Endothelial cell of umbilical vein (primary cell): ENCODE measurements around the gene TRPC1. TPM values are rescaled to one million over a fixed set of nuclear protein-coding genes. Genes with fewer than 3 reads are reported as not detected.

Experiments
- BruUV-seq: library from RNA; stranded (reverse); fragments of 400-500 nt; replicated peaks from 2 replicates; lab custom pipeline; 2021; lab: Mats Ljungman, UMichigan
- CTCF ChIA-PET: fragments of 300-600, 350-600 bp; sonication (Branson Sonifier 250); formaldehyde crosslinking; loops from one replicate; lab custom pipeline; 2021; ENCODE audit warnings: antibody characterized with exemption, inconsistent platforms; lab: Charles Lee
- POLR2A ChIA-PET: fragments of 300-600, 350-600 bp; sonication (Branson Sonifier 250); formaldehyde crosslinking; loops from one replicate; lab custom pipeline; 2021; ENCODE audit warnings: antibody characterized with exemption, inconsistent platforms; lab: Charles Lee
- DNase-seq: peaks from one replicate; pipeline ENCODE4 v3.0.0-alpha.2; 2011; ENCODE audit warnings: low read depth, low spot score
- FAIRE-seq: peaks from 2 replicates; lab custom pipeline; 2011; peaks lifted over from hg19 to GRCh38; lab: Jason Lieb, UNC
- H2AFZ ChIP-seq: 2 replicates; pipeline ENCODE4 v1.6.0; 2012; ENCODE audit warnings: low read depth, low read length, control low read depth, inconsistent platforms
- H3K27ac ChIP-seq: 2 replicates; pipeline ENCODE4 v1.5.1; 2011; ENCODE audit warnings: low read depth, mild to moderate bottlenecking, control low read depth, low read length, moderate library complexity; ENCODE audit not compliant: insufficient read depth
- H3K27me3 ChIP-seq, 2 experiments: 2 replicates each; pipeline versions ENCODE4 v1.6.0 to v1.6.1; 2011; ENCODE audit warnings: low read length in 2 of 2, mixed read lengths in 1 of 2; ENCODE audit not compliant: control insufficient read depth in 2 of 2, insufficient read depth in 2 of 2
- H3K36me3 ChIP-seq, 2 experiments: 2 replicates in 1 of 2; 3 replicates in 1 of 2; pipeline ENCODE4 v1.5.1; 2011; ENCODE audit warnings: low read length in 2 of 2, mild to moderate bottlenecking in 1 of 2, moderate library complexity in 1 of 2; ENCODE audit not compliant: control insufficient read depth in 2 of 2, insufficient read depth in 2 of 2; ENCODE audit errors: extremely low read depth in 1 of 2
- H3K4me1 ChIP-seq: 3 replicates; pipeline ENCODE4 v1.5.1; 2011; ENCODE audit warnings: mild to moderate bottlenecking, low read length; ENCODE audit not compliant: control insufficient read depth, insufficient read depth; ENCODE audit errors: extremely low read depth
- H3K4me2 ChIP-seq: 2 replicates; pipeline ENCODE4 v1.6.1; 2011; ENCODE audit warnings: low read length, control low read depth, mixed read lengths; ENCODE audit not compliant: insufficient read depth
- H3K4me3 ChIP-seq, 3 experiments: fragments of 200-600 bp in 1 of 3; sonication (generic), shearing (Covaris generic) in 1 of 3; replicated peaks in 1 of 3; 2 replicates each; pipeline ENCODE4 v1.5.1; 2011 to 2016; ENCODE audit warnings: control low read depth in 3 of 3, low read length in 3 of 3, mild to moderate bottlenecking in 2 of 3, inconsistent platforms in 1 of 3, low read depth in 1 of 3, moderate library complexity in 1 of 3; ENCODE audit not compliant: insufficient read depth in 1 of 3
- H3K79me2 ChIP-seq: 2 replicates; pipeline ENCODE4 v1.6.0; 2012; ENCODE audit warnings: low read length, inconsistent platforms; ENCODE audit not compliant: control insufficient read depth, insufficient read depth
- H3K9ac ChIP-seq: replicated peaks from 2 replicates; pipeline ENCODE3; 2011; ENCODE audit warnings: low read length, control low read depth; ENCODE audit not compliant: insufficient read depth; ENCODE audit errors: extremely low read depth
- H3K9me1 ChIP-seq: replicated peaks from 3 replicates; pipeline ENCODE4 v1.6.0; 2011; ENCODE audit warnings: mild to moderate bottlenecking, low read length; ENCODE audit not compliant: control insufficient read depth, insufficient read depth; ENCODE audit errors: extremely low read depth
- H3K9me3 ChIP-seq: replicated peaks from 2 replicates; pipeline ENCODE4 v1.5.1; 2012; ENCODE audit warnings: low read length, inconsistent platforms; ENCODE audit not compliant: control insufficient read depth, insufficient read depth
- H4K20me1 ChIP-seq: replicated peaks from 2 replicates; pipeline ENCODE3; 2011; ENCODE audit warnings: mild to moderate bottlenecking, low read length; ENCODE audit not compliant: control insufficient read depth, insufficient read depth; ENCODE audit errors: extremely low read depth
- EZH2 ChIP-seq: IDR thresholded peaks from 2 replicates; pipeline ENCODE4 v1.6.1; 2012; ENCODE audit warnings: borderline replicate concordance, low read depth, mild to moderate bottlenecking, moderate library complexity, low read length, inconsistent platforms; ENCODE audit not compliant: severe bottlenecking
- FOS ChIP-seq: IDR thresholded peaks from 2 replicates; pipeline ENCODE4 v1.6.1; 2011; ENCODE audit warnings: mild to moderate bottlenecking, low read length, moderate library complexity, borderline replicate concordance; ENCODE audit not compliant: insufficient read depth
- GATA2 ChIP-seq: IDR thresholded peaks from 2 replicates; pipeline ENCODE4 v1.7.0; 2011; ENCODE audit warnings: low read depth, mild to moderate bottlenecking, moderate library complexity, mixed read lengths, low read length; ENCODE audit not compliant: insufficient read length, insufficient read depth
- JUN ChIP-seq: IDR thresholded peaks from 2 replicates; pipeline ENCODE4 v1.6.1; 2011; ENCODE audit warnings: borderline replicate concordance, low read depth; ENCODE audit not compliant: insufficient read length, insufficient read depth
- MAX ChIP-seq: IDR thresholded peaks from 2 replicates; pipeline ENCODE4 v1.6.1; 2011; ENCODE audit not compliant: insufficient read depth, insufficient read length
- MYC ChIP-seq: IDR thresholded peaks from one replicate; pipeline ENCODE4 v1.6.1; 2011; ENCODE audit warnings: mild to moderate bottlenecking, low read depth, low read length
- POLR2A ChIP-seq: IDR thresholded peaks from 2 replicates; pipeline ENCODE4 v1.6.1; 2012; ENCODE audit warnings: low read depth, mild to moderate bottlenecking, control low read depth, low read length
- POLR2AphosphoS5 ChIP-seq: IDR thresholded peaks from 2 replicates; pipeline ENCODE4 v1.6.1; 2012; ENCODE audit warnings: low read depth, mild to moderate bottlenecking, control low read depth, low read length, moderate library complexity; ENCODE audit not compliant: insufficient read depth
- dilution Hi-C: fragments of 300-500 bp; cut with MboI; formaldehyde crosslinking; loops from one replicate; pipeline ENCODE4 v1.15.0; 2019; ENCODE audit warnings: low sequenced_read_pairs; ENCODE audit not compliant: extremely low pct_ligation_motif_present
- intact Hi-C: fragments of 100-400 bp; cut with micrococcal nuclease; formaldehyde crosslinking; loops from one replicate; pipeline ENCODE4 v1.10.0; 2022
- polyA plus RNA-seq, 4 experiments: library from polyadenylated mRNA; depleted of rRNA in 3 of 4; stranded (reverse) in 3 of 4; unstranded in 1 of 4; fragments of >200 nt; gene quantifications; 2 replicates each; pipeline versions ENCODE4 v1.2.1 to v1.2.3, GENCODE V29; 2011 to 2012; ENCODE audit warnings: missing spikeins in 1 of 4
- total RNA-seq: library from RNA; stranded (reverse); gene quantifications from 2 replicates; pipeline ENCODE4 v1.2.3, GENCODE V29; 2021
- TF ChIP-seq, protein P1 (sequence below), 2 donors: IDR thresholded peaks; 1 replicate in 1 of 2; 2 replicates in 1 of 2; pipeline ENCODE4 v1.5.1; 2011; ENCODE audit warnings: low read length in 2 of 2, mild to moderate bottlenecking in 2 of 2, moderate library complexity in 2 of 2, control low read depth in 1 of 2, inconsistent platforms in 1 of 2, low read depth in 1 of 2; ENCODE audit not compliant: insufficient read depth in 1 of 2; ENCODE audit errors: extremely low read depth in 1 of 2

The TRPC1 gene
- total and polyA plus RNA-seq, 2 donors (not counting 3 experiments of a cell fraction or from before 2014, with no cell fraction given): 3.5 to 5.9 TPM

GRCh38 chr3:142787719-142788118 is 63.9 kb downstream of the TRPC1 start:
- no peak overlapping the region for H2AFZ ChIP-seq
- CTCF ChIA-PET: interaction anchor here (0.6 to 1.2 kb wide), 4 partner anchors 12 to 56 kb away, joined by 3 to 5 read pairs (median 3); no protein-coding TSS in a partner anchor
- no peaks in the 10 kb centered on the region for H3K79me2 ChIP-seq
- FAIRE-seq: no peak
- no peak for DNase-seq
- no peaks in the 10 kb centered on the region for H3K9me1 ChIP-seq
- no peak overlapping the region for H3K9ac ChIP-seq
- no peaks in the 10 kb centered on the region for H3K27me3 ChIP-seq
- no peak overlapping the region for H3K4me3 ChIP-seq
- no peak overlapping the region for H3K27ac ChIP-seq
- no peak overlapping the region for H3K4me2 ChIP-seq
- H3K36me3 ChIP-seq: no peaks in the 10 kb centered on the region
- dilution Hi-C loops: no loop called here
- intact Hi-C loops: no loop called here
- no peaks in the 10 kb centered on the region for H3K9me3 ChIP-seq
- BruUV-seq: no TSS peak
- H3K4me1 ChIP-seq: no peaks in the 10 kb centered on the region
- POLR2A ChIA-PET: no interaction called here
- no peaks in the 10 kb centered on the region for H4K20me1 ChIP-seq
- TF ChIP-seq GATA2 (no peak), FOS (no peak), EZH2 (no peak), MYC (no peak), POLR2AphosphoS5 (no peak), MAX (no peak), POLR2A (no peak), JUN (no peak)
- TF ChIP-seq, protein P1, sequence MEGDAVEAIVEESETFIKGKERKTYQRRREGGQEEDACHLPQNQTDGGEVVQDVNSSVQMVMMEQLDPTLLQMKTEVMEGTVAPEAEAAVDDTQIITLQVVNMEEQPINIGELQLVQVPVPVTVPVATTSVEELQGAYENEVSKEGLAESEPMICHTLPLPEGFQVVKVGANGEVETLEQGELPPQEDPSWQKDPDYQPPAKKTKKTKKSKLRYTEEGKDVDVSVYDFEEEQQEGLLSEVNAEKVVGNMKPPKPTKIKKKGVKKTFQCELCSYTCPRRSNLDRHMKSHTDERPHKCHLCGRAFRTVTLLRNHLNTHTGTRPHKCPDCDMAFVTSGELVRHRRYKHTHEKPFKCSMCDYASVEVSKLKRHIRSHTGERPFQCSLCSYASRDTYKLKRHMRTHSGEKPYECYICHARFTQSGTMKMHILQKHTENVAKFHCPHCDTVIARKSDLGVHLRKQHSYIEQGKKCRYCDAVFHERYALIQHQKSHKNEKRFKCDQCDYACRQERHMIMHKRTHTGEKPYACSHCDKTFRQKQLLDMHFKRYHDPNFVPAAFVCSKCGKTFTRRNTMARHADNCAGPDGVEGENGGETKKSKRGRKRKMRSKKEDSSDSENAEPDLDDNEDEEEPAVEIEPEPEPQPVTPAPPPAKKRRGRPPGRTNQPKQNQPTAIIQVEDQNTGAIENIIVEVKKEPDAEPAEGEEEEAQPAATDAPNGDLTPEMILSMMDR (IDR thresholded peaks at IDR 0.05; ENCODE audit: extremely low read depth in 1 of 2, insufficient read depth in 1 of 2, low read depth in 1 of 2, low read length in 2 of 2): no peak
